IMR-90 (cell line): Measurements from ENCODE around the gene CCDC171. TPM values are rescaled to one million over a fixed set of nuclear protein-coding genes. Genes with fewer than 3 reads are reported as not detected.

Experiments used
- ATAC-seq: fragments of 200-7000 bp; cut with Tn5 transposase; 2 replicates; pipeline ENCODE4 v1.9.1; 2020; ENCODE audit warnings: low read depth, mild to moderate bottlenecking, moderate library complexity
- BruUV-seq: library from RNA; stranded (reverse); fragments of 400-500 nt; replicated peaks from 2 replicates; lab custom pipeline; 2021; lab: Mats Ljungman, UMichigan
- CTCF ChIA-PET: fragments of 300-600 bp; formaldehyde crosslinking; extraction: SDS; loops from one replicate; lab custom pipeline; 2021; ENCODE audit warnings: antibody characterized with exemption; lab: Yijun Ruan, JAX
- POLR2A ChIA-PET: fragments of 300-600 bp; sonication (Branson Sonifier 250); formaldehyde crosslinking; loops from one replicate; lab custom pipeline; 2022; ENCODE audit warnings: antibody characterized with exemption; ENCODE audit not compliant: unreplicated experiment; lab: Charles Lee
- DNase-seq: peaks from one replicate; pipeline ENCODE4 v3.0.0; 2013
- H2AFZ ChIP-seq: replicated peaks from 2 replicates; pipeline ENCODE3; 2013; ENCODE audit warnings: low read length, mild to moderate bottlenecking; ENCODE audit not compliant: poor library complexity
- H2AK5ac ChIP-seq: 2 replicates; pipeline ENCODE4 v1.6.1; 2013; ENCODE audit warnings: low read depth, low read length, inconsistent platforms
- H2AK9ac ChIP-seq: replicated peaks from 2 replicates; pipeline ENCODE3; 2013; ENCODE audit warnings: mild to moderate bottlenecking, low read depth, low read length, moderate library complexity; ENCODE audit not compliant: poor library complexity
- H2BK120ac ChIP-seq: 2 replicates; pipeline ENCODE4 v1.6.1; 2013; ENCODE audit warnings: low read depth, low read length, inconsistent platforms
- H2BK15ac ChIP-seq: 3 replicates; pipeline ENCODE4 v1.6.1; 2013; ENCODE audit warnings: low read depth, low read length, inconsistent platforms
- H2BK20ac ChIP-seq: 2 replicates; pipeline ENCODE4 v1.6.1; 2013; ENCODE audit warnings: low read depth, mild to moderate bottlenecking, inconsistent platforms, low read length, moderate library complexity
- H2BK5ac ChIP-seq: 2 replicates; pipeline ENCODE4 v1.6.1; 2013; ENCODE audit warnings: mild to moderate bottlenecking, low read depth, low read length, inconsistent platforms; ENCODE audit not compliant: poor library complexity, severe bottlenecking
- H3K14ac ChIP-seq: replicated peaks from 2 replicates; pipeline ENCODE4 v1.6.1; 2013; ENCODE audit warnings: low read depth, low read length, inconsistent platforms
- H3K18ac ChIP-seq: 2 replicates; pipeline ENCODE4 v1.6.1; 2013; ENCODE audit warnings: low read depth, low read length, control low read depth
- H3K23ac ChIP-seq: 2 replicates; pipeline ENCODE4 v1.6.1; 2013; ENCODE audit warnings: low read depth, low read length, inconsistent platforms
- H3K27ac ChIP-seq: 2 replicates; pipeline ENCODE4 v1.5.1; 2013; ENCODE audit warnings: mild to moderate bottlenecking, control low read depth, low read length; ENCODE audit not compliant: insufficient read depth
- H3K27me3 ChIP-seq: 2 replicates; pipeline ENCODE4 v1.6.1; 2013; ENCODE audit warnings: low read length; ENCODE audit not compliant: control insufficient read depth, insufficient read depth
- H3K36me3 ChIP-seq: 2 replicates; pipeline ENCODE4 v1.6.1; 2013; ENCODE audit warnings: low read length, mixed read lengths; ENCODE audit not compliant: control insufficient read depth, insufficient read depth
- H3K4ac ChIP-seq: 2 replicates; pipeline ENCODE4 v1.6.1; 2013; ENCODE audit warnings: low read depth, low read length, inconsistent platforms
- H3K4me1 ChIP-seq: 2 replicates; pipeline ENCODE4 v1.6.1; 2013; ENCODE audit warnings: low read length, mixed read lengths; ENCODE audit not compliant: control insufficient read depth, insufficient read depth
- H3K4me2 ChIP-seq: 2 replicates; pipeline ENCODE4 v1.6.1; 2013; ENCODE audit warnings: low read depth, mild to moderate bottlenecking, control low read depth, low read length, moderate library complexity
- H3K4me3 ChIP-seq: 2 replicates; pipeline ENCODE4 v1.5.1; 2013; ENCODE audit warnings: low read depth, mild to moderate bottlenecking, control low read depth, low read length, moderate library complexity; ENCODE audit not compliant: insufficient read depth
- H3K56ac ChIP-seq: 2 replicates; pipeline ENCODE4 v1.6.1; 2013; ENCODE audit warnings: low read length, inconsistent platforms; ENCODE audit not compliant: insufficient read depth; ENCODE audit errors: extremely low read depth
- H3K79me1 ChIP-seq, 2 experiments: 2 replicates each; pipeline ENCODE4 v1.6.1; 2013; ENCODE audit warnings: low read length in 2 of 2, inconsistent platforms in 1 of 2, low read depth in 1 of 2
- H3K9ac ChIP-seq: 2 replicates; pipeline ENCODE4 v1.6.1; 2013; ENCODE audit warnings: low read depth, low read length, control low read depth
- H3K9me1 ChIP-seq: 2 replicates; pipeline ENCODE4 v1.6.1; 2013; ENCODE audit warnings: low read length, inconsistent platforms; ENCODE audit not compliant: insufficient read depth
- H3K9me3 ChIP-seq: 2 replicates; pipeline ENCODE4 v1.6.1; 2013; ENCODE audit warnings: low read length; ENCODE audit not compliant: control insufficient read depth, insufficient read depth
- H4K20me1 ChIP-seq: 2 replicates; pipeline ENCODE4 v1.6.1; 2013; ENCODE audit warnings: low read length, inconsistent platforms; ENCODE audit not compliant: insufficient read depth
- H4K5ac ChIP-seq: 2 replicates; pipeline ENCODE4 v1.6.1; 2013; ENCODE audit warnings: mild to moderate bottlenecking, low read depth, low read length, control low read depth
- H4K8ac ChIP-seq, 2 experiments: 2 replicates each; pipeline ENCODE4 v1.6.1; 2013; ENCODE audit warnings: low read depth in 2 of 2, low read length in 2 of 2, control low read depth in 1 of 2, inconsistent platforms in 1 of 2
- H4K91ac ChIP-seq: 2 replicates; pipeline ENCODE4 v1.6.1; 2013; ENCODE audit warnings: low read depth, low read length, inconsistent platforms; ENCODE audit not compliant: insufficient read depth
- BHLHE40 ChIP-seq: fragments of 150-350 bp; IDR thresholded peaks from 2 replicates; pipeline ENCODE4 v1.6.1; 2016; ENCODE audit warnings: mild to moderate bottlenecking, low read depth, low read length
- ELK1 ChIP-seq: fragments of 150-350 bp; IDR thresholded peaks from 2 replicates; pipeline ENCODE4 v1.6.1; 2016; ENCODE audit warnings: low read depth, mild to moderate bottlenecking, low read length, moderate library complexity, borderline replicate concordance
- FOS ChIP-seq: fragments of 150-350 bp; IDR thresholded peaks from 2 replicates; pipeline ENCODE4 v1.6.1; 2016; ENCODE audit warnings: low read depth, low read length
- MAZ ChIP-seq: IDR thresholded peaks from 2 replicates; pipeline ENCODE4 v1.6.1; 2012; ENCODE audit warnings: low read depth, mild to moderate bottlenecking, low read length, improper control_type of control experiment, moderate library complexity, borderline replicate concordance
- MXI1 ChIP-seq: IDR thresholded peaks from 2 replicates; pipeline ENCODE4 v1.6.1; 2012; ENCODE audit warnings: low read depth, mild to moderate bottlenecking, low read length, moderate library complexity, borderline replicate concordance
- NFE2L2 ChIP-seq: fragments of 150-350 bp; IDR thresholded peaks from 2 replicates; pipeline ENCODE4 v1.6.1; 2016; ENCODE audit warnings: low read depth, mild to moderate bottlenecking, low read length
- POLR2A ChIP-seq: IDR thresholded peaks from 2 replicates; pipeline ENCODE4 v1.6.1; 2012; ENCODE audit warnings: mild to moderate bottlenecking, low read depth, low read length
- RAD21 ChIP-seq: IDR thresholded peaks from 2 replicates; pipeline ENCODE4 v1.6.1; 2012; ENCODE audit warnings: low read length, improper control_type of control experiment
- RCOR1 ChIP-seq: IDR thresholded peaks from 2 replicates; pipeline ENCODE4 v1.6.1; 2012; ENCODE audit warnings: mild to moderate bottlenecking, low read length, improper control_type of control experiment; ENCODE audit not compliant: insufficient replicate concordance
- RFX5 ChIP-seq: IDR thresholded peaks from 2 replicates; pipeline ENCODE4 v1.8.0; 2012; ENCODE audit warnings: low read depth, mild to moderate bottlenecking, low read length, moderate library complexity
- SMC3 ChIP-seq: fragments of 150-350 bp; IDR thresholded peaks from 2 replicates; pipeline ENCODE4 v1.6.1; 2016; ENCODE audit warnings: low read depth, mild to moderate bottlenecking, antibody characterized with exemption, low read length, moderate library complexity
- USF2 ChIP-seq: fragments of 150-350 bp; IDR thresholded peaks from 2 replicates; pipeline ENCODE4 v1.6.1; 2017; ENCODE audit warnings: mild to moderate bottlenecking, antibody characterized with exemption, low read length, low read depth
- WGBS, 2 experiments: methylation state at CpG; one replicate each; pipeline versions ENCODE4 v1.1.5 to v1.1.7; 2013; ENCODE audit warnings: missing lambda C conversion rate in 2 of 2; ENCODE audit not compliant: insufficient read length in 1 of 2; ENCODE audit errors: extremely low coverage in 2 of 2; 5-methylcytosine and 5-hydroxymethylcytosine counted together
- dilution Hi-C: fragments of 300-500 bp; cut with HindIII; formaldehyde crosslinking; loops from one replicate; pipeline ENCODE4 v1.14.3; 2018; ENCODE audit warnings: low sequenced_read_pairs; ENCODE audit not compliant: unreplicated experiment
- in situ Hi-C: fragments of 300-500 bp; cut with MboI; formaldehyde crosslinking; loops from 3 replicates; pipeline ENCODE4 v1.14.3; 2019; ENCODE audit warnings: low sequenced_read_pairs, inconsistent platforms, mixed read lengths
- intact Hi-C: fragments of 100-400 bp; cut with micrococcal nuclease; formaldehyde crosslinking; loops from 2 replicates; pipeline ENCODE4 v1.10.0; 2022
- polyA plus RNA-seq, 3 experiments: library from polyadenylated mRNA; depleted of rRNA; stranded (reverse); fragments of >200 nt; gene quantifications; 2 replicates each; pipeline ENCODE4 v1.2.3, GENCODE V29; 2012; ENCODE audit warnings: low replicate concordance in 1 of 3
- total RNA-seq: library from RNA; depleted of rRNA; stranded (reverse); fragments of >200 nt; gene quantifications from 2 replicates; pipeline ENCODE4 v1.2.3, GENCODE V29; 2012
- TF ChIP-seq, protein P1 (sequence below): conservative IDR thresholded peaks from 2 replicates; pipeline ENCODE4 v1.5.1; 2012; ENCODE audit warnings: mild to moderate bottlenecking, low read depth, low read length, improper control_type of control experiment

Gene CCDC171
- total and polyA plus RNA-seq, 2 of the 4 experiments (the other 2 are of a cell fraction), result 0.63 to 2.2 TPM

- Histone ChIP-seq H2AFZ (no peak overlapping the region), H2BK5ac (no peak overlapping the region), H2AK5ac (no peak overlapping the region), H4K20me1 (no peaks in the 10 kb centered on the region), H3K18ac (no peak overlapping the region), H3K14ac (no peak overlapping the region), H3K4ac (no peak overlapping the region), H2BK20ac (no peak overlapping the region), H3K9me3 (no peaks in the 10 kb centered on the region), H3K79me1 (no peaks in the 10 kb centered on the region), H4K8ac (no peak overlapping the region), H3K9me1 (no peaks in the 10 kb centered on the region), H4K5ac (no peak overlapping the region), H3K27me3 (no peaks in the 10 kb centered on the region), H3K27ac (no peak overlapping the region), H4K91ac (no peak overlapping the region), H3K36me3 (no peaks in the 10 kb centered on the region), H2AK9ac (no peak overlapping the region), H3K4me1 (no peaks in the 10 kb centered on the region), H2BK120ac (no peak overlapping the region), H3K4me2 (no peak overlapping the region), H3K23ac (no peak overlapping the region), H2BK15ac (no peak overlapping the region), H3K9ac (no peak overlapping the region), H3K4me3 (no peak overlapping the region), H3K56ac (no peak overlapping the region)
- in situ Hi-C loops (no loop called here), dilution Hi-C loops (no loop called here), intact Hi-C loops (no loop called here)
- ChIA-PET POLR2A (no interaction called here), CTCF (interaction anchor here (0.5 to 0.6 kb wide), 2 partner anchors 44 to 112 kb away, joined by 3 to 4 read pairs; no protein-coding TSS in a partner anchor)
- ATAC-seq (no peak; the same call in 1 of the 2 replicates), DNase-seq (no peak)
- no TSS peak for BruUV-seq
- no peak for TF ChIP-seq RFX5
- no peak for TF ChIP-seq SMC3
- no peak for TF ChIP-seq RCOR1
- no peak for TF ChIP-seq POLR2A
- TF ChIP-seq USF2, result no peak
- no peak for TF ChIP-seq FOS
- no peak for TF ChIP-seq RAD21
- TF ChIP-seq MXI1, result no peak
- TF ChIP-seq ELK1, result no peak
- TF ChIP-seq NFE2L2, result no peak
- TF ChIP-seq BHLHE40, result no peak
- TF ChIP-seq MAZ, result no peak
- TF ChIP-seq, protein P1, sequence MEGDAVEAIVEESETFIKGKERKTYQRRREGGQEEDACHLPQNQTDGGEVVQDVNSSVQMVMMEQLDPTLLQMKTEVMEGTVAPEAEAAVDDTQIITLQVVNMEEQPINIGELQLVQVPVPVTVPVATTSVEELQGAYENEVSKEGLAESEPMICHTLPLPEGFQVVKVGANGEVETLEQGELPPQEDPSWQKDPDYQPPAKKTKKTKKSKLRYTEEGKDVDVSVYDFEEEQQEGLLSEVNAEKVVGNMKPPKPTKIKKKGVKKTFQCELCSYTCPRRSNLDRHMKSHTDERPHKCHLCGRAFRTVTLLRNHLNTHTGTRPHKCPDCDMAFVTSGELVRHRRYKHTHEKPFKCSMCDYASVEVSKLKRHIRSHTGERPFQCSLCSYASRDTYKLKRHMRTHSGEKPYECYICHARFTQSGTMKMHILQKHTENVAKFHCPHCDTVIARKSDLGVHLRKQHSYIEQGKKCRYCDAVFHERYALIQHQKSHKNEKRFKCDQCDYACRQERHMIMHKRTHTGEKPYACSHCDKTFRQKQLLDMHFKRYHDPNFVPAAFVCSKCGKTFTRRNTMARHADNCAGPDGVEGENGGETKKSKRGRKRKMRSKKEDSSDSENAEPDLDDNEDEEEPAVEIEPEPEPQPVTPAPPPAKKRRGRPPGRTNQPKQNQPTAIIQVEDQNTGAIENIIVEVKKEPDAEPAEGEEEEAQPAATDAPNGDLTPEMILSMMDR, result no peak
- WGBS, 2 experiments, result no CpG with 5 or more reads among the region's 1 CpG
Measured at GRCh38 chr9:15641291-15641690, 88.4 kb downstream of the CCDC171 start.
